NCI-H1048 (cell line): ENCODE results near the gene ATP6V1A.

Experiments
- DNase-seq: peaks from one replicate; lab custom pipeline; 2025; lab: John Stamatoyannopoulos, UW

ATP6V1A gene

GRCh38 chr3:113747283-113748046 lies 630 bp downstream of the ATP6V1A start:
- no peak for DNase-seq

GRCh38 chr3:113751141-113751540 lies 4.3 kb downstream of the ATP6V1A start:
- DNase-seq, result no peak

GRCh38 chr3:113753376-113753985 lies 6.6 kb downstream of the ATP6V1A start:
- DNase-seq, result no peak

- DNase-seq, result no peak
Observed at GRCh38 chr3:113754494-113755159, 7.8 kb downstream of the ATP6V1A start.

- no peak for DNase-seq
Observed at GRCh38 chr3:113758389-113759024, 11.7 kb downstream of the ATP6V1A start.

GRCh38 chr3:113764698-113765097 lies 17.9 kb downstream of the ATP6V1A start:
- no peak for DNase-seq

- no peak for DNase-seq
Observed at GRCh38 chr3:113769551-113769950, 22.7 kb downstream of the ATP6V1A start.

- no peak for DNase-seq
Observed at GRCh38 chr3:113771993-113772392, 25.2 kb downstream of the ATP6V1A start.

GRCh38 chr3:113773381-113773780 lies 26.5 kb downstream of the ATP6V1A start:
- no peak for DNase-seq

GRCh38 chr3:113775516-113775915 lies 28.7 kb downstream of the ATP6V1A start:
- no peak for DNase-seq

GRCh38 chr3:113776564-113776963 lies 29.7 kb downstream of the ATP6V1A start:
- no peak for DNase-seq

GRCh38 chr3:113783463-113783862 lies 36.6 kb downstream of the ATP6V1A start:
- DNase-seq, result no peak

- DNase-seq, result no peak
Observed at GRCh38 chr3:113783980-113784379, 37.1 kb downstream of the ATP6V1A start.

GRCh38 chr3:113791381-113791780 lies 44.5 kb downstream of the ATP6V1A start:
- DNase-seq, result no peak

GRCh38 chr3:113794526-113794925 lies 47.7 kb downstream of the ATP6V1A start:
- DNase-seq, result no peak

GRCh38 chr3:113795693-113796092 lies 48.9 kb downstream of the ATP6V1A start:
- no peak for DNase-seq

GRCh38 chr3:113802795-113803455 lies 56.1 kb downstream of the ATP6V1A start:
- no peak for DNase-seq

- DNase-seq, result no peak
Observed at GRCh38 chr3:113804661-113805060, 57.8 kb downstream of the ATP6V1A start.

- DNase-seq, result no peak
Observed at GRCh38 chr3:113805249-113805648, 58.4 kb downstream of the ATP6V1A start.

GRCh38 chr3:113812854-113813253 lies 66.0 kb downstream of the ATP6V1A start:
- DNase-seq, result no peak

GRCh38 chr3:113819866-113820265 lies 73.0 kb downstream of the ATP6V1A start:
- no peak for DNase-seq

- DNase-seq, result no peak
Observed at GRCh38 chr3:113825090-113825489, 78.3 kb downstream of the ATP6V1A start.
